HepG2 (cell line): ENCODE data around the gene MSTN.

Experiments
- BCL6 ChIP-seq: IDR thresholded peaks from 2 replicates; pipeline ENCODE4 v1.6.1; 2016; ENCODE audit warnings: missing genetic modification reagents, missing compliant biosample characterization
- CEBPB ChIP-seq: IDR thresholded peaks from 2 replicates; pipeline ENCODE4 v1.6.1; 2011; ENCODE audit warnings: low read depth, low read length, improper control_type of control experiment, borderline replicate concordance
- FOXM1 ChIP-seq: sonication (generic); formaldehyde crosslinking; IDR thresholded peaks from 2 replicates; pipeline ENCODE4 v1.5.0; 2020; ENCODE audit warnings: missing genetic modification reagents
- MTA3 ChIP-seq: sonication (generic); formaldehyde crosslinking; IDR thresholded peaks from 2 replicates; pipeline ENCODE4 v1.4.0; 2020; ENCODE audit warnings: missing genetic modification reagents
- TARDBP ChIP-seq: sonication (generic); formaldehyde crosslinking; IDR thresholded peaks from 2 replicates; pipeline ENCODE4 v1.8.0; 2022; ENCODE audit warnings: mild to moderate bottlenecking, missing genetic modification reagents
- ZSCAN25 ChIP-seq: sonication (generic); formaldehyde crosslinking; IDR thresholded peaks from 2 replicates; pipeline ENCODE4 v1.8.0; 2022; ENCODE audit warnings: mild to moderate bottlenecking, missing genetic modification reagents
- TF ChIP-seq, protein P1 (sequence below): IDR thresholded peaks from 2 replicates; pipeline ENCODE4 v1.6.1; 2012; ENCODE audit warnings: inconsistent platforms

DNA sequence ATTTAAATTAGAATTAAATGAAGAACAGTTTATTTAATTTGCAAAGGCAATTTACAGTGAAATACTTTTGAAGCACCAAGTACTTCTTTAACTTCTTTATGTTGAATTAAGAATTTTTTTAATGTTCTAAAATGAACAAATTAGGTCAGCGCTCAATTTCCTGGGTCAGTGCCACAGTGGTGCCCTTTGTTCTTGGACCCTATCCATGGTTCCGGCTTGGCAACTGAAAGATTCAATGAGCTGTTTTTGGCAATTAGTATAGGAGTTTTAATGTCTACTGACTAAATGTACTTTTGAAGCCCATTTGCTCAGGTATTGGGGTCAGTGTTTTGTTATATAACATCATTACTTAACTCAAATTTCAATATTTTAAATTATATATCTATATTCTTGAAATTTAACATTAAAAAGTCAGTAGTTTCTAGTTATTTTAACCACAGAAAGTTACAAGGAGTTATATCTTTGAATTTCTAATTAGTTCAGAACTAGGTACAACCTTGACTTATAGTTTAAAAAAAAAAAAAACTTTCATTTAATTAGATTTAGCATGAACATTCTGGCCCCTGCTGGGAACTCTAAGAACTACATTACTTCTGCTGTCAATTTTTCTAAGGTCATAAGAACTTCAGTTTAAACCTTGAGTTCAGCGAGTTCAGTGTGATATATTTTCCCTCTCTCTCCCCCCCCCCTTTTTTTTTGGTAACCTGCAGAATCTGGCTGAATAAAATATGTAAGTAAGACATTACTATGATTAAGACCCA is 7.6 kb upstream of the MSTN start:
- no peak for TF ChIP-seq ZSCAN25 (CRISPR knock-in tag)
- no peak for TF ChIP-seq TARDBP (CRISPR knock-in tag)
- no peak for TF ChIP-seq BCL6 (CRISPR knock-in tag)
- TF ChIP-seq CEBPB, result no peak
- TF ChIP-seq, protein P1, sequence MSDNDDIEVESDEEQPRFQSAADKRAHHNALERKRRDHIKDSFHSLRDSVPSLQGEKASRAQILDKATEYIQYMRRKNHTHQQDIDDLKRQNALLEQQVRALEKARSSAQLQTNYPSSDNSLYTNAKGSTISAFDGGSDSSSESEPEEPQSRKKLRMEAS, result no peak
- no peak for TF ChIP-seq MTA3 (CRISPR knock-in tag)
- no peak for TF ChIP-seq FOXM1
